ENCODE data around the gene ATP2C2.
"Not testable (repeated sequence)": the region's sequence is repeated elsewhere in the genome, so short reads cannot be mapped to it uniquely, and the experiment has no call there.

Gene ATP2C2

GRCh38 chr16:84329843-84330684 is 38.3 kb upstream of the ATP2C2 start:
- FAIRE-seq (no peak), DNase-seq (ENCODE audit: insufficient read length) (no peak)
- no peak for TF ChIP-seq TAF1 (IDR thresholded peaks at IDR 0.05; ENCODE audit: borderline replicate concordance, low read depth, low read length)
- no peak for TF ChIP-seq POLR2AphosphoS5 (IDR thresholded peaks at IDR 0.05; ENCODE audit: low read depth, low read length)
- no peak for TF ChIP-seq POLR2A (IDR thresholded peaks at IDR 0.05; ENCODE audit: low read depth, low read length)

- no peak for FAIRE-seq
Observed at GRCh38 chr16:84330685-84331050, 37.7 kb upstream of the ATP2C2 start.

GRCh38 chr16:84331998-84332780 is 36.1 kb upstream of the ATP2C2 start:
- TF ChIP-seq TAF1 (IDR thresholded peaks at IDR 0.05; ENCODE audit: borderline replicate concordance, low read depth, low read length) (no peak), POLR2AphosphoS5 (IDR thresholded peaks at IDR 0.05; ENCODE audit: low read depth, low read length) (no peak), POLR2A (IDR thresholded peaks at IDR 0.05; ENCODE audit: low read depth, low read length) (no peak)
- DNase-seq (ENCODE audit: insufficient read length) (no peak), FAIRE-seq (no peak)

More at GRCh38 chr16:84330685-84331050, 37.7 kb upstream of the ATP2C2 start:
- TF ChIP-seq TAF1 (IDR thresholded peaks at IDR 0.05; ENCODE audit: borderline replicate concordance, low read depth, low read length) (no peak), POLR2A (IDR thresholded peaks at IDR 0.05; ENCODE audit: low read depth, low read length) (no peak), POLR2AphosphoS5 (IDR thresholded peaks at IDR 0.05; ENCODE audit: low read depth, low read length) (no peak)
- DNase-seq (ENCODE audit: insufficient read length) = no peak

GRCh38 chr16:84332975-84333684 is 35.2 kb upstream of the ATP2C2 start:
- DNase-seq (ENCODE audit: insufficient read length) (no peak), FAIRE-seq (no peak)
- TF ChIP-seq TAF1 (IDR thresholded peaks at IDR 0.05; ENCODE audit: borderline replicate concordance, low read depth, low read length) (no peak), POLR2AphosphoS5 (IDR thresholded peaks at IDR 0.05; ENCODE audit: low read depth, low read length) (no peak), POLR2A (IDR thresholded peaks at IDR 0.05; ENCODE audit: low read depth, low read length) (no peak)

- DNase-seq (ENCODE audit: insufficient read length) (no peak), FAIRE-seq (no peak)
- TF ChIP-seq TAF1 (IDR thresholded peaks at IDR 0.05; ENCODE audit: borderline replicate concordance, low read depth, low read length) (no peak), POLR2A (IDR thresholded peaks at IDR 0.05; ENCODE audit: low read depth, low read length) (no peak), POLR2AphosphoS5 (IDR thresholded peaks at IDR 0.05; ENCODE audit: low read depth, low read length) (no peak)
Observed at GRCh38 chr16:84334058-84334457, 34.3 kb upstream of the ATP2C2 start.

- no peak for TF ChIP-seq POLR2AphosphoS5 (IDR thresholded peaks at IDR 0.05; ENCODE audit: low read depth, low read length)
- FAIRE-seq (no peak), DNase-seq (ENCODE audit: insufficient read length) (no peak)
Observed at GRCh38 chr16:84334482-84334881, 33.9 kb upstream of the ATP2C2 start.

GRCh38 chr16:84337236-84337635 is 31.1 kb upstream of the ATP2C2 start:
- not testable (repeated sequence) for FAIRE-seq; DNase-seq (ENCODE audit: insufficient read length)

- FAIRE-seq = no peak
- no peak for TF ChIP-seq POLR2AphosphoS5 (IDR thresholded peaks at IDR 0.05; ENCODE audit: low read depth, low read length)
- no peak for TF ChIP-seq POLR2A (IDR thresholded peaks at IDR 0.05; ENCODE audit: low read depth, low read length)
- DNase-seq (ENCODE audit: insufficient read length) = no peak
Observed at GRCh38 chr16:84339311-84339710, 29.0 kb upstream of the ATP2C2 start.

- FAIRE-seq = no peak
- no peak for DNase-seq (ENCODE audit: insufficient read length)
- TF ChIP-seq POLR2A (IDR thresholded peaks at IDR 0.05; ENCODE audit: low read depth, low read length) = no peak
- TF ChIP-seq POLR2AphosphoS5 (IDR thresholded peaks at IDR 0.05; ENCODE audit: low read depth, low read length) = no peak
Observed at GRCh38 chr16:84339766-84340165, 28.6 kb upstream of the ATP2C2 start.

GRCh38 chr16:84340325-84341040 is 27.9 kb upstream of the ATP2C2 start:
- TF ChIP-seq TAF1 (IDR thresholded peaks at IDR 0.05; ENCODE audit: borderline replicate concordance, low read depth, low read length) = no peak
- TF ChIP-seq POLR2A (IDR thresholded peaks at IDR 0.05; ENCODE audit: low read depth, low read length) = no peak
- no peak for TF ChIP-seq POLR2AphosphoS5 (IDR thresholded peaks at IDR 0.05; ENCODE audit: low read depth, low read length)
- DNase-seq (ENCODE audit: insufficient read length) (no peak), FAIRE-seq (no peak)

- FAIRE-seq (no peak), DNase-seq (ENCODE audit: insufficient read length) (no peak)
- TF ChIP-seq POLR2A (IDR thresholded peaks at IDR 0.05; ENCODE audit: low read depth, low read length) (no peak), POLR2AphosphoS5 (IDR thresholded peaks at IDR 0.05; ENCODE audit: low read depth, low read length) (no peak), TAF1 (IDR thresholded peaks at IDR 0.05; ENCODE audit: borderline replicate concordance, low read depth, low read length) (no peak)
Observed at GRCh38 chr16:84341528-84342295, 26.6 kb upstream of the ATP2C2 start.

GRCh38 chr16:84343800-84344199 is 24.5 kb upstream of the ATP2C2 start:
- FAIRE-seq; DNase-seq (ENCODE audit: insufficient read length): not testable (repeated sequence)

Measured in GM12892 (cell line).